Natural killer cell treated with Interleukin-12 subunit alpha and Interleukin-12 subunit beta and Interleukin-15 and Interleukin-18, amount 100 ng/mL, for 72 hours (primary cell): Measurements from ENCODE around the gene EXOC3L1. TPM values are rescaled to one million over a fixed set of nuclear protein-coding genes. Genes with fewer than 3 reads are reported as not detected.

Experiments
- ATAC-seq, 2 donors: fragments of 150-1000 bp; cut with Tn5 transposase in 1 of 2; sonication (Bioruptor Pico), chemical (Tn5 transposase) in 1 of 2; 2 replicates each; pipeline ENCODE4 v1.10.0; 2021
- DNase-seq: peaks from one replicate; pipeline ENCODE4 v3.0.0; 2022; ENCODE audit warnings: low spot score
- H3K27ac Mint-ChIP-seq, 2 donors: 1 replicate in 1 of 2; 2 replicates in 1 of 2; pipeline ENCODE4 v1.8.0; 2022; ENCODE audit warnings: mixed read lengths in 2 of 2, mild to moderate bottlenecking in 1 of 2, moderate library complexity in 1 of 2
- H3K27me3 Mint-ChIP-seq, 2 donors: 1 replicate in 1 of 2; 2 replicates in 1 of 2; pipeline ENCODE4 v1.8.0; 2022; ENCODE audit warnings: mixed read lengths in 2 of 2
- H3K36me3 Mint-ChIP-seq: one replicate; pipeline ENCODE4 v1.8.0; 2022; ENCODE audit warnings: mixed read lengths
- H3K4me1 Mint-ChIP-seq, 2 donors: 1 replicate in 1 of 2; 2 replicates in 1 of 2; pipeline ENCODE4 v1.8.0; 2022; ENCODE audit warnings: low read depth in 2 of 2, mixed read lengths in 2 of 2, mild to moderate bottlenecking in 1 of 2
- H3K4me3 Mint-ChIP-seq: one replicate; pipeline ENCODE4 v1.8.0; 2022; ENCODE audit warnings: mixed read lengths
- H3K9me3 Mint-ChIP-seq: 2 replicates; pipeline ENCODE4 v1.8.0; 2022; ENCODE audit warnings: mixed read lengths
- total RNA-seq, 2 donors: library from RNA; stranded (reverse); gene quantifications; one replicate each; pipeline ENCODE4 v1.2.3, GENCODE V29; 2022

Gene EXOC3L1
- total RNA-seq, 2 donors from 2014 or later: 0.38 TPM; not detected in 1

GRCh38 chr16:67197704-67198103, 7.8 kb upstream of the EXOC3L1 start:
- H3K4me1 Mint-ChIP-seq: peaks cover 28 to 29% of the 10 kb centered on the region in 2 donors
- ATAC-seq: no peak
- no peak for DNase-seq
- H3K36me3 Mint-ChIP-seq: peaks cover 17% of the 10 kb centered on the region
- no peaks in the 10 kb centered on the region for H3K9me3 Mint-ChIP-seq
- no peak overlapping the region for H3K27ac Mint-ChIP-seq
- no peaks in the 10 kb centered on the region for H3K27me3 Mint-ChIP-seq
- no peak overlapping the region for H3K4me3 Mint-ChIP-seq

- ATAC-seq (no peak), DNase-seq (no peak)
- Mint-ChIP-seq H3K36me3 (peaks cover 17% of the 10 kb centered on the region), H3K27ac (peak overlapping the region in 1 of 2 donors; percentile 51), H3K9me3 (no peaks in the 10 kb centered on the region), H3K27me3 (no peaks in the 10 kb centered on the region), H3K4me3 (peak overlapping the region; percentile 11), H3K4me1 (peaks cover 32 to 34% of the 10 kb centered on the region in 2 donors)
These were observed 6.9 kb upstream of the EXOC3L1 start for GRCh38 chr16:67196881-67197280.

- Mint-ChIP-seq H3K9me3 (no peaks in the 10 kb centered on the region), H3K4me1 (peaks cover 39 to 42% of the 10 kb centered on the region in 2 donors), H3K27me3 (no peaks in the 10 kb centered on the region), H3K36me3 (peaks cover 17% of the 10 kb centered on the region), H3K4me3 (peak overlapping the region; percentile 17), H3K27ac (peak overlapping the region; percentile 35 to 51)
- DNase-seq (no peak), ATAC-seq (no peak)
These were observed 5.7 kb upstream of the EXOC3L1 start for GRCh38 chr16:67195676-67196075.

- Mint-ChIP-seq H3K36me3 (peaks cover 17% of the 10 kb centered on the region), H3K27me3 (no peaks in the 10 kb centered on the region), H3K9me3 (no peaks in the 10 kb centered on the region), H3K27ac (peak overlapping the region; percentile 54 to 80), H3K4me3 (peak overlapping the region; percentile 82), H3K4me1 (peaks cover 39 to 42% of the 10 kb centered on the region in 2 donors)
- DNase-seq (no peak), ATAC-seq (no peak)
These were observed 4.3 kb upstream of the EXOC3L1 start for GRCh38 chr16:67194260-67194659.

GRCh38 chr16:67193536-67193935, 3.6 kb upstream of the EXOC3L1 start:
- no peak for ATAC-seq
- no peaks in the 10 kb centered on the region for H3K27me3 Mint-ChIP-seq
- H3K4me1 Mint-ChIP-seq: peaks cover 39 to 42% of the 10 kb centered on the region in 2 donors
- H3K27ac Mint-ChIP-seq: peak overlapping the region; percentile 54 to 80
- DNase-seq: no peak
- H3K4me3 Mint-ChIP-seq: peak overlapping the region; percentile 82
- peaks cover 17% of the 10 kb centered on the region for H3K36me3 Mint-ChIP-seq
- no peaks in the 10 kb centered on the region for H3K9me3 Mint-ChIP-seq

GRCh38 chr16:67192781-67193361, 2.9 kb upstream of the EXOC3L1 start:
- ATAC-seq: no peak
- H3K9me3 Mint-ChIP-seq: no peaks in the 10 kb centered on the region
- H3K27ac Mint-ChIP-seq: peak overlapping the region; percentile 54 to 80
- peaks cover 17% of the 10 kb centered on the region for H3K36me3 Mint-ChIP-seq
- no peaks in the 10 kb centered on the region for H3K27me3 Mint-ChIP-seq
- peaks cover 39 to 42% of the 10 kb centered on the region in 2 donors for H3K4me1 Mint-ChIP-seq
- DNase-seq: no peak
- peak overlapping the region; percentile 82 for H3K4me3 Mint-ChIP-seq

- Mint-ChIP-seq H3K36me3 (peaks cover 17% of the 10 kb centered on the region), H3K27me3 (no peaks in the 10 kb centered on the region)
These were observed 2.2 kb upstream of the EXOC3L1 start, which contains the start of gene E2F4 for GRCh38 chr16:67191995-67192681. TSS of gene E2F4 (plus strand) at chr16:67192155. CDS start at chr16:67192228, 73 bp downstream.

GRCh38 chr16:67191411-67191994, 1.6 kb upstream of the EXOC3L1 start:
- peak overlapping the region; percentile 54 to 80 for H3K27ac Mint-ChIP-seq
- H3K9me3 Mint-ChIP-seq: no peaks in the 10 kb centered on the region
- DNase-seq: no peak
- peak overlapping the region; percentile 82 for H3K4me3 Mint-ChIP-seq
- ATAC-seq: peak in 1 of 2 donors; percentile 0
- H3K36me3 Mint-ChIP-seq: peaks cover 11% of the 10 kb centered on the region
- H3K4me1 Mint-ChIP-seq: peaks cover 32 to 35% of the 10 kb centered on the region in 2 donors
- H3K27me3 Mint-ChIP-seq: no peaks in the 10 kb centered on the region

More at GRCh38 chr16:67191995-67192681, 2.2 kb upstream of the EXOC3L1 start, which contains the start of gene E2F4:
- Mint-ChIP-seq H3K4me1 (peaks cover 39 to 41% of the 10 kb centered on the region in 2 donors), H3K4me3 (peak within 1 kb of the TSS; percentile 82), H3K27ac (peak within 1 kb of the TSS; percentile 54 to 80), H3K9me3 (no peaks in the 10 kb centered on the region)
- ATAC-seq (peak; percentile 97 to 98), DNase-seq (peak; percentile 96)

- Mint-ChIP-seq H3K27ac (peak overlapping the region; percentile 54 to 80), H3K4me1 (peaks cover 27% of the 10 kb centered on the region in 2 donors), H3K9me3 (no peaks in the 10 kb centered on the region), H3K27me3 (no peaks in the 10 kb centered on the region), H3K4me3 (peak overlapping the region; percentile 82), H3K36me3 (peaks cover 3% of the 10 kb centered on the region)
- ATAC-seq (no peak), DNase-seq (no peak)
These were observed 788 bp upstream of the EXOC3L1 start for GRCh38 chr16:67190448-67191399.

- Mint-ChIP-seq H3K9me3 (no peaks in the 10 kb centered on the region), H3K36me3 (no peaks in the 10 kb centered on the region), H3K4me3 (no peak overlapping the region), H3K27me3 (peaks cover 0 to 5% of the 10 kb centered on the region in 2 donors), H3K27ac (no peak overlapping the region), H3K4me1 (peaks cover 27 to 28% of the 10 kb centered on the region in 2 donors)
- ATAC-seq: no peak
- DNase-seq: no peak
These were observed 1.1 kb downstream of the EXOC3L1 start for GRCh38 chr16:67188798-67189197.

GRCh38 chr16:67188323-67188722, 1.6 kb downstream of the EXOC3L1 start:
- no peak for DNase-seq
- no peak for ATAC-seq
- Mint-ChIP-seq H3K27me3 (peaks cover 0 to 5% of the 10 kb centered on the region in 2 donors), H3K27ac (no peak overlapping the region), H3K4me3 (no peak overlapping the region), H3K9me3 (no peaks in the 10 kb centered on the region), H3K4me1 (peaks cover 23% of the 10 kb centered on the region in 2 donors), H3K36me3 (no peaks in the 10 kb centered on the region)

- DNase-seq: no peak
- H3K36me3 Mint-ChIP-seq: no peaks in the 10 kb centered on the region
- H3K27me3 Mint-ChIP-seq: peaks cover 0 to 5% of the 10 kb centered on the region in 2 donors
- H3K4me3 Mint-ChIP-seq: no peak overlapping the region
- no peak for ATAC-seq
- H3K4me1 Mint-ChIP-seq: peaks cover 16 to 17% of the 10 kb centered on the region in 2 donors
- no peak overlapping the region for H3K27ac Mint-ChIP-seq
- H3K9me3 Mint-ChIP-seq: no peaks in the 10 kb centered on the region
These were observed 2.6 kb downstream of the EXOC3L1 start for GRCh38 chr16:67187175-67187890.
